HG03135 (cell line): ENCODE data around the gene KCNMA1.

ENCODE experiments used
- ATAC-seq: cut with Tn5 transposase; IDR thresholded peaks from one replicate; pipeline ENCODE4 v1.9.1; 2021; ENCODE audit warnings: mild to moderate bottlenecking, moderate library complexity; ENCODE audit not compliant: unreplicated experiment

The KCNMA1 gene

DNA sequence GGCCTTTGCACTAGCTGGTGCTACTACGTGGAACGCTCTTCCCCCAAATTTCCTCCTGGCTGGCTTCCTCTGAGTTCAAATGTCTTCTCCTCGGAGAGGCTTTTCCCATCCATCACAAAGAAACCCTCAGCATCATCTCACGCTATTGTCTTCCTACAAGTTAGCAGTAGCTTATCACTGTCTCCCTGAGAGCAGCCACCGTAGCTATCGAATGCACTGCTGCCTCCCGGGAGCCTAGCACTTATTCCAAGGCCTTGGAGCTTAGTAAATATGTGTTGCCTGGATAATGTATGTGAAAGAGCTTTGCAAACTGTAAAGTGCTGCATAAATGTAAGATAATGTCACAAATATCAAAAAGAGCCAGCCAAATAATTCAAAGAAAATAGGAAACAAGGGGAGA is 124.4 kb downstream of the KCNMA1 start:
- no peak for ATAC-seq

DNA sequence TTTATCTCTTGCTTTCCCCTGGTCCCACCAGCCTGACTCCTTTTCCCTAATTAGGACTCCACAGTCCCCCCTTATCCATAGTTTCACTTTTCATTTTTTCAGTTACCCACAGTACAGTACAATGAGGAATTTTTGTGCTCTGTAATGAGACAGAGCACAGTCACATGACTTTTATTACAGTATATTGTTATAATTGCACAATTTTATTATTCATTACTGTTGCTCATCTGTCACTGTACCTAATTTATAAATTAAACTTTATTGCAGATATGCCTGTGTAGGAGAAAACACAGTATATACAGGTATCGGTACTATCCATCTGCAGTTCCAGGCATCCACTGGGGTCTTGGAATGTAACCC is 125.4 kb downstream of the KCNMA1 start:
- ATAC-seq, result no peak

DNA sequence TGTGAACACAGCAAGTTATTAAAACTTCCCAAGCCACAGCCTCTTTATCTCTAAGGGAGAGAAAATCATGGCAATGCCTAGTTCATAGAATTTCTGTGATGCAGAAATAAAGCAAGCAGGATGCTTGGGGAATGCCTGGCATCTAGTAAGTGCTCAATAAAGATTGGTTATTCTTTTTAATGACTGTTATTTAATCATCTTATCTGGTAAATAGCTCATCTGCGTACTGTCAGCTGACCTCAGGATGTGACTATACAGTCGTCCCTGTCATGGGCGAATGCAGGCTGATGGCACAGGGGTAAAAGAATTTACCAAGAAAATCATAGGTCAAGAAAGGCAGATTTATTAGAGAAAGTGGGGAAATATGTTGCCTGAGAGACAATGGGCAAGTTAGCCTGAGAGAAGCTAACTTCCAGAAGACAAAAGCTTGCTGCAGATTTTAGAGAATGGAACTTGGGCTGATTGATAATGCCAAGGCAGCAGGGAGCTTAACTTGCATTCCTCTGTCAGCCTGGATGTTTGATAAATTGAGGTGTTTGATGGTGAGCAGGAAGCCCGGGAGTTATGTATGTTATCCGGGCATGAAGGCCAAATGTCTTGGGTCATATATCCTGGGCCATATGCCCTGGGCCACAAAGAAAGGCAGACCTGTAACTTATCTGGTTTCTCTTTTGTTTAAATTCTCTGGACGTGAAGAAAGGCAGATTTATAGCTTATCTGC is 126.0 kb downstream of the KCNMA1 start:
- ATAC-seq, result no peak

DNA sequence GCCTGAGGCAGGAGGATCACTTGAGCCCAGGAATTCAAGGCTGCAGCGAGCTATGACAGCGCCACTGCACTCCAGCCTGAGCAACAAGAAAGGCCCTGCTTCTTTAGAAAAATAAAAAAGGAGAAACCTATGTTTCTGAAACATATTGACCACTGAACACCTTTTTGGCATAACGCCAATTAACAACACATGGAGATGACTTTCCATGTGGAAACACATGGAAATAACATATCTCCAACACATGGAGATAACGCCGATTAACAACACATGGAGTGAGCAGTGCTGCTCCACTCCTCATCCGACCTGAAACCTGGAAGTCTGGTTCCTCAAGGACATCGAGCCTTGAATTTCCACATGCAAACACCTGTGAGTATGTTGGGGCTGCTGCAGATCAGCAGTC is 126.9 kb downstream of the KCNMA1 start:
- no peak for ATAC-seq

DNA sequence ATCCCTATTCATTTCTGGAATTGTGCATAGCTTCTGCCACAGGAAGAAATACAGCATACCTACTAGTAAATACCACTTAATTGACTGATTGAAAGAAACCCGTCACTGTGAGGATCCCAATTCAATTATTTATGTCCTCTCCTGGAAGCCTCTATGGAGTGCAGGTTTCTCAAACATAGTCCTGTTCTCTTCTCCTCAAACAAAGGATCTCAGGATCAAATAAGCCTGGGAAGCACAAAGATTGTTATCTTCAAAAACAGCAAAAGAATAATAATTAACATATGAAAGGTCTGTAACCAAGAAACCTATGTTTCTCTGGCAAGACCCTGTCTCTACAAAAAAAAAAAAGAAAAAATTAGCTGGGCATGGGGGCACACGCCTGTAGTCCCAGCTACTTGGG is 127.3 kb downstream of the KCNMA1 start:
- ATAC-seq, result no peak

DNA sequence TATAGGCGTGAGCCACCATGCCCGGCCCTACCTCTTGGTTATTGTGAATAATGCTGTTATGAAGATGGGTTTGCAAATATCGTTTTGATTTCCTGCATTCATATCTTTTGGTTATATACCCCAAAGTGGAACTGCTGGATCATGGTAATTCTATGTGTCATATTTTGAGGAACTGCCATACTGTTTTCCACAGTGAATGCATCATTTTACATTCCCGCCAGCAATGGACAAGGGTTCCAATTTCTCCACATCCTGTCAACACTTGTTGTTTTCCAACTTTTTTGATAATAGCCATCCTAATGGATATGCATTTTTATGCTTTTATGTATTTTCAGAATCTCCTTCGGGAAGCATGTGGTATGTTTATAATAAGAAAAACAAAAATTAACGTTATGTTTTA is 128.2 kb downstream of the KCNMA1 start:
- ATAC-seq, result no peak

DNA sequence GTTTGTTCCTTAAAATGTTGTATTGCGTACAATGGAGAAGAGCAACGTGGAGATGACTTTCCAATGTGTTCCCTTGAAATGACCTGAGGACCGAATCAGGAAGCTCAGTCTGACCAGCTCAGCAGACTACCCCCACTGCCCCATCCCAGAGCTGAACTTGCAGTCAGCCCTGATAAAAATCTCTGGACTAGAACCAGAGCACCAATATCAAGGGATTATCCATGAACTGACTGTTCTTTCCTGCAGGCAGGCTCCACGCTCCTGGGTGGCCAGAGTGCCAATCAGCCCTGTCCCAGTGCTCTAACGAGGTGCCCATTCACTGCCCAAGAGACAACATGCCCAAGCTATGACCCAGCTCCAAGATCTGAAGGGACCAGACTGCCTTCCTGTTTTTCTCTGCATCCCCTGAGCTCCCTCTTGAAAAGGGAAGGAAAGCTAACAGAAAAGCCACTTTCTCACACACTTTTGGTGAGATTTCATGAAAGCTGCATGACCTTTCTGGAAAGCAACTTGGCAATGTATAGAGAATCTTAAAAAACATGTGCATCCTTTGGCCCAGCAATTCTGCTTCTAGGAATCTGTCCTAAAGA is 130.2 kb downstream of the KCNMA1 start:
- ATAC-seq, result no peak

DNA sequence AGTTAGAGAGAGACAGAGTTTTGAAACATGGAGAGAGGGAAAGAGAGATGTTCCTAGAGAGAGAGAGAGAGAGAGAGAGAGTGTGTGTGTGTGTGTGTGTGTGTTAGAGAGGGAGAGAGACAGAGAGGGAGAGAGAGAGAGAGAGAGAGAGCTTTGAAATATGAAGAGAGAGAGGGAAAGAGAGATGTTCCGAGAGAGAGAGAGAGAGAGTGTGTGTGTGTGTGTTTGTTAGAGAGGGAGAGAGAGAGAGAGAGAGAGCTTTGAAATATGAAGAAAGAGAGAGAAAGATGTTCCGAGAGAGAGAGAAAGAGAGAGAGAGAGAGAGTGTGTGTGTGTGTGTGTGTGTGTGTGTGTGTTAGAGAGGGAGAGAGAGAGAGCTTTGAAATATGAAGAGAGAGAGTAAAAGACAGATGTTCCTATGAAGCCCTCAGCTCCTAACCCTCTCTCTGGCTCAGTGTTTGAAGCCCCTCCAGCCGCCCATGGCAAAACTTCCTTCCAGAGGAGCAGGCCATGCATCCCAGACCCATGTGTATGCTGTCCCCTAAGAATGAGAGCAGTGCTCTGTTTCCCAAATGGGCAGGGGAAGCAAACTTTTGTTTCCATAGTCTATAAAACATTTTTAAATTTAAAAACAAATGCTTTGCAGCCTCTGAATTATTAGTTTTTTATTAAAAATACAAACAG is 130.9 kb downstream of the KCNMA1 start:
- ATAC-seq, result no peak

DNA sequence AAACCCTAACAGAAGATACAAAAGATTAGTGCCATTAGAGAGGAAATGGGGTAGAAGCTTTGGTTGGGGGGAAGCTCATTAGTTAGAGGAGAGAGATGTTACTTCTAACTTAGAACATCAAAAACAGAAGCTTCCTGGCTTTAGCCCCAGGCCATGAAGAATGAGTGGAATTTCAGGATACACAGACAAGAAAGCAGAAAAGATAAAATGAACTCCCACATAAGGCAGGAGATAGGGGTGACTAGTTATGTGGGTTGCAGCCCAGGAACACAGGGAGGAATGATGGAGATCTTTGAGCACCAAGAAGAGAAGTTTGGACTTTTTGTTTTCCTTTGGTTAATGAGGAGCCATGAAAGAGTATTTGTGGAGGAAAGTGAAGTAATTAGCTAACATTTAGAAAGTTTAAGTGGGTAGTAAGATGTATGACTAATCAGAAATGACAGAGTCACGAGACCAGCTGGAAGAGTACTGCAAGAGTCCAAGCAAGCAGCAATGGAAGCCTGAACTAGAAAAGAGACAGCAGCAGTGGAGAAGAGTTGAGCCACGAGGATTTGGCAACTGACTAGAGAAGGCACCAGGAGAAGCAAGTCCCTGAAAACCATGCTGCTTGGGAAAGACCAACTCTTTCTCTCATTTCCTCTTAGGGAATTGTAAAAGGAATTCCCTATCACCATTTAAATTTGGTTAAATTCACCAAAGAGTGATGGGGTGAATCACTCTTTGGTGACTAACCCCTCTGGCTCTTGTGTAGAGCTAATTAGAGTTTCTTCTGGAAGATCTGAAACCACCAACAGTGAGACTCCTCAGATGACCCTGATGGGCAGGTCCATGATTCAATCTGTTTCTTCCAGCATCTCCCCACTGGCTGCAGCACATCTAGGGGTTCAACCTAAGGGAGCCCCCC is 131.9 kb downstream of the KCNMA1 start:
- ATAC-seq, result no peak

DNA sequence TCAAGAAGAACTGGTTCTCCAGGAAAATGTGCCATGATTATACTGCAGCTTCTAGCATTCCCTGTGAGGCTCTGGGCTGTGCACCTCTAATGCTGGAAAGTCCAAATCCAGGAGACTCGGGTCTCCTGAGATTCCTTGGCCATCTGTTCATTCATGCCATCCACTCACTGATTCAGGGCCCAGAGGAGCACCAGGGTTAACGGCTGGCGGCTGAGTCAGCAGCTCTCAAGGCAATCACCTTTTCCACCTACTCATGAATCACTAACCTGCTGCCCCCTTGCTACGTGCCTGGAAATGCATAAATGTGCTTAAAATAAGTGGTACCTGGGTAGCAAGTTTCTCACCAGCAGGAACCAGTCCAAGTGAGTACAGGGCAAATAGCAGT is 132.7 kb downstream of the KCNMA1 start:
- no peak for ATAC-seq

DNA sequence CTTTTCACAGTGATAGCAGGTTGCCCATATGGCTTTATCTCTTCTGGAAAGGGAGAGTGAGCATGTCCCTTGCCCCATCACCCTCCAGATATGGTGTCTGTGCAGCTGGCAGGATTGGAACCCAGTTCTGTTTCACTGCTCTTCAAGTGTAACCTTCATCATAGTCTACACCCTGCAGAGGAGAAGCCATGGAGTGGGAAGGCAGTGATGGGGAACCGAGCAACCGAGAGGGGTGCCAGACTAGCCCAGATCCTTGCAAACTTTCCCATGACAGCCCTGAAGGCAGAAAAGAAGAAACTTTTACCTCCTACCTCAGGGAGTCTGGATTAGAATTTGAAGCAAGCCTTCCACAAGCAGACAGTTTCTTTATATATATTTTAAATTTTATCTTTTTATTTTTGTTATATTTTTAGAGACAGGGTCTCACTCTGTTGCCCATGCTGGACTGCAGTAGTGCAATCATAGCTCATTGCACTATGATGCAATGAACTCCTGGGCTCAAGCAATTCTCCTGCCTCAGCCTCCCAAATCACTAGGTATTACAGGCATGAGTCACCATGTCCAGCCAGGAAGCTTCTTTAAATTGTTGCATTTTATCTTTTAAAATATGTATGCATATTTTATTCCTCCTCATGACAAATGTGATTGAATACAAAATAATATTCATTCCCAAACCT is 133.3 kb downstream of the KCNMA1 start:
- ATAC-seq, result no peak

DNA sequence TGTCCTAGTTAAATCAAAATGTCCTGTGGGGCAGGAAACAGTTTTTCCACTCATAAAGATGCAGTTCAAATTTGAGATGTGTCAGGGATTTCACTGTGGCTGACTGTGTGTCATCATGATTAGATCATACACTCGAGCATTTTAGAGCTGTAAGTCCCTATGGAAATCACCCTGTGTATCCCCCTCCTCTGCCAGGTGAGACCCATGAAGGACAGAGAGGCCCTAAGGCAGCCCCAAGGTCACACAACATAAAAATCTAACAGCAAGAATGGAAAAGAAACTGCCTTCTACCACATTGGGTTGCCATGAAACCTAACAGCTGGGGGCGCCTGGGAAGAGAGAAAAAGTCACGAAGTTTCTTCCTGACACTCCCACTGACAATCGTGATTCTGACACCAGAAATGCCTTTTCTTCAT is 135.8 kb downstream of the KCNMA1 start:
- no peak for ATAC-seq

DNA sequence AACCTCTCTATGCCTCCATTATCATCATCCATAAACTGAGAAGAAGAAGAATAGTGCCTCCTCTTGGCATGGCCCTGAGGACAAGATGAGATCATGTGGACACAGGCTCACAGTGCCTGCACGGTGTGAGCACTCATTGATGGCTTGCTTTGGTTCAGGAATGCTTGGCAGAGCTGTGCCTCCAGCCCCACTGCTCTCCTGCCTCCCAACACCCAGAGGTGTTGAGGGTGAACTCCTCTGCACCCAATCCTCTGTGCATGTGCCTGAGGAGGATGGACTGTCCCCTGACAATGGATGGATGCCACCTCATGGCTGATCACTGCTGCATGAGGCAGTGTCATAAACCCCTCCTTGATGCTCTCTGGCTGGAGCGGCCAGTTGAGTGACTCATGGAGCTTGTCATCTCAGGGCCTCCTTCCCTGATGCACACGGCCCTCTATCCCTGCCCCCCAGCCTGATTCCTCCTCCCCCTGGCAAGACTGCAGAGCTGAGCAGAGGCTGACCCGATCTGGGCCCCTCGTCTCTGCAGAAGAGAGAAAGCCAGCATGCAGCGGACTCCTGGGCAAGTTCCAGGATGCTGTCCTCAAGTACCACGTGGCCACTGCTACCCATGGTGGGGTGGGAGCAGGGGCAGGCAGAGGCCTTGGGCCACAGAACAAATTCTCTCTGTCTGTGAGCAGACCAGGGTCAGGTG is 136.3 kb downstream of the KCNMA1 start:
- no peak for ATAC-seq

DNA sequence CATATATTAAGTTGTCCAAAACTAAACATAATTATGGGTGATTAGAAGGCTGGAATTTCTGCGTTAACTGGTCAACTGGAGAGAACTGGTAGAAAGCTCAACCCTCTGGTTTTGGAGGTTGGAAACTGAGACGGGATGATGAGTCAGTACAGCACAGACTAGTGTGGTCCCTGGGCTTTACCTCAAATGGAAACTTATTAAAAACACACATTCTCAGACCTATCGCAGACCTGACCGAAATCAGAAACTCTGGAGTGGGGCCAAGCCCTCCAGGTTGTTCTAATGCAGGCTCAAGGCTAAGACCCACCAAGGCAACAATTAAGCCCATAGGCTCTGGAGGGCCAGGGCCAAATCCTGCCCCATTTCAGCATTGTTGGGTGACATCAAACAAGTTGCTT is 136.9 kb downstream of the KCNMA1 start:
- no peak for ATAC-seq

DNA sequence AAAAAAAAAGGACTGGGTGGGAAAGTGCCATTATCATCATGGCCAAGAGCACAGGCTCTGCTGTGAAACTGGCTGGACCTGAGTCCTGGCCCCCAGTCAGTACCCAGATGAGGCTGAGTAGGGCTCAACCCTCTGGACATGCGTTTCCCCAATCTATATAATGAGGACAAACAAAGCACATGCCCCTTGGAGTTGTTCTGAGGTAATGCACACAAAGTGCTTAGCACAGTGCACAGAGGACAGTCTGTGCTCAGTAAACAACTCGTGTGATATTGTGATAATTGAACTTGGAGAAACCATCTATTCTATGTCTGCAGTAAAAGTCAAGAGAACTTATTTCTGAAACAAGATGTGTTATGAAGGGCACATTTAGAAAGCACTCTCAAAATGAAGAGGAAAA is 138.8 kb downstream of the KCNMA1 start:
- ATAC-seq, result no peak

DNA sequence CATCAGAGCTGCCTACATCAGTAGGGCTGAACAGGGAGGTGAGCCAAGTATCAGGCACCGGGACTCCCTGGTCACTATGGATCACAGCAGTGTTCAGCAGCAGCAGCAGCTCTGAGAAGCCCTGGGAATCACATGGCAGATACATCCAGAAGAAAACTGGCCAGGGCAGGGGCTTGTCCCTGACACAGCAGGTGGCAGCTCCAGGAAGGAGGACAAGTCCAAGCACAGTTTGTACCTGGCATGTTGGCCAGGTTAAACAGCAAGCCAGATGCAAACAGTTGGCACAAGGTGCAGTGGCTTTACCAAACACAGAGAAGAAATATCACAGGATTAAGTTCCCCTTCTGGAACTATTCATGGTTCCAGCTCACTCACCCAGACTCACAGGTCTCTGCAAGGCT is 139.4 kb downstream of the KCNMA1 start:
- ATAC-seq, result no peak

DNA sequence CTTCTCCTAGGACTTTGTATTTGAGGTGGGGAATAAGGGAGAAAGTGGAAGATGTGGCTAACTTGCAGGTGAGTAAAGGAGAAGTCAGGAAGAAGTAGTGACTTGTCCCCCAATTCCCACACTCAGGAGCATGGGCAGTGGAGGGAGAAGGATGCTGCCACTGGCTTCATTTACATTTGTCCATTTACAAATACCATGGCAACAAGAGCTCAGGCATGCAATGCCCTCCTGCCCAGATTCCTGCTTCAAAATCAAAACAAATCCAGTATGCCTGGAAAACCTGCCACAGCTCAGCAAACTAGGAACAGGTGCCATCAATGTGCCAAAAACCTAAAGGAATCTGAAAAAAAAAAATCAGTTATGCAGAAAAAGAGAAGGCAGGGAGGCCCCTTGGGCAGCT is 139.9 kb downstream of the KCNMA1 start:
- ATAC-seq, result no peak

DNA sequence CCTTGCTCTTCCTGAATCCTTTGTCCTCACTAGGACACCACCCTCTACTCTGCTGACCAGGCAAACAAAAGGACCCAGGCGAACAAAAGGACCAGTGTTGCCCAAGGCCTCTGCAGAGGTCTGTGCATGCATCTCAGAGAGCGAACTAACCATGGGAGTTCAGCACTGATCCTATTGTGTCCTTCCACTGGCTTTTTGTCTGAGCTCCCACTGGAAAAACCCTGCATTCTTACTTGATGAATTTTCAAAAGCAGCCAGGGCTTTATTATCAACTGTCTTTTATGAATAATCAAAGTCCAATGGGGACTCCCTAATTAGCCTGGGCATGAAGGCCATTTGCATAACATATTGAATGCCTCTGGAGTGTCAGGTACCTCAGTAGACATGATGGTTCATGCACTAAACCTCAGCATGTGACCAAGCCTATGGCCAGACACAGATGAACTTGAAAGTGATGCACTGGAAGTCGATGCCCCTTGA is 140.6 kb downstream of the KCNMA1 start:
- ATAC-seq, result no peak

DNA sequence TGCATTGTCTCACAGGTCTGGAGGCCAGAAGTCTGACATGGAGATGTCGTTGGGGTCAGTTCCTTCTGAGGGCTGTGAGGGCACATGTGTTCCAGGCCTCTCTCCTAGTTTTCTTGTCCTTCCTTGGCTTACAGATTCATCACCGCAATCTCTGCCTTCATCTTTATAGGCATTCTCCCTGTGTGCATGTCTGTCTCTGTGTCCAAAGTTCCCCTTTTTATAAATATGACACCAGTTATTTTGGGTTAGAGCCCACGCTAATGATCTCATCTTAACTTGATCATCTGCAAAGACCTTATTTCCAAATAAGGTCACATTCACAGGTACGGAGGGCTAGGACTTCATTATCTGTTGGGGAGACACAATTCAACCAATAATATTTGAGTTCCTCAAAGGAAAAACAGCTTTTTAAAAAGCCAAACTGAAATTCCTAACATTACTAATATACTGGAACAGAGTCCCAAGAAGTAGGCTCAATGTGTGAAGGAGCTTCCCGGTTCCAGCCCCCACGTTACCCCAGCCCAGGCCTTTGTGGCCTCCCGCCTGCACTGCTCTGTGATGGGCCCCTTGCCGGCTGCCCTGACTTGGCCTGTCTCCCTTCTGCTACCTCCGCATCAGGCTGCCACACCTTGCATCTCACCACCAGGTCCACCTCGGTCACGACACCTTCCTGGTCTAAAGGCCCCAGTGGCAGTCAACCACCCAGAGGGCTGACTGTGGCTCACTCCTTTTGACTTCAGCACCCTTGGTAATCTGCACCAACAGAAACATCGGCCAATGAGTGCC is 142.7 kb downstream of the KCNMA1 start:
- no peak for ATAC-seq
